GM21723 (cell line): Measurements from ENCODE around the gene ATF1.
A peak's percentile ranks its signal among the peaks of the same experiment; 100 is the strongest.

Source experiments
- ATAC-seq: cut with Tn5 transposase; IDR thresholded peaks from one replicate; pipeline ENCODE4 v1.9.1; 2021; ENCODE audit warnings: mild to moderate bottlenecking, moderate library complexity; ENCODE audit not compliant: unreplicated experiment

ATF1 gene

GRCh38 chr12:50763639-50764285, at the start of gene ATF1:
ATF1 (plus strand) TSS chr12:50764101; CDS start chr12:50780146, 16,045 bp downstream.
- peak; percentile 76 for ATAC-seq

- no peak for ATAC-seq
Observed at GRCh38 chr12:50715174-50715573, 48.7 kb upstream of the ATF1 start.

- ATAC-seq: no peak
Observed at GRCh38 chr12:50718760-50719159, 45.1 kb upstream of the ATF1 start.

- no peak for ATAC-seq
Observed at GRCh38 chr12:50720085-50720484, 43.8 kb upstream of the ATF1 start.

GRCh38 chr12:50720501-50720900, 43.4 kb upstream of the ATF1 start:
- no peak for ATAC-seq

GRCh38 chr12:50723865-50724264, 40.0 kb upstream of the ATF1 start:
- no peak for ATAC-seq

- no peak for ATAC-seq
Observed at GRCh38 chr12:50725011-50725942, 38.6 kb upstream of the ATF1 start.

GRCh38 chr12:50727466-50727865, 36.4 kb upstream of the ATF1 start:
- ATAC-seq: no peak

GRCh38 chr12:50728417-50728816, 35.5 kb upstream of the ATF1 start:
- no peak for ATAC-seq

- ATAC-seq: no peak
Observed at GRCh38 chr12:50728841-50729240, 35.1 kb upstream of the ATF1 start.

GRCh38 chr12:50732591-50732990, 31.3 kb upstream of the ATF1 start:
- no peak for ATAC-seq

- ATAC-seq: no peak
Observed at GRCh38 chr12:50733706-50734105, 30.2 kb upstream of the ATF1 start.

- no peak for ATAC-seq
Observed at GRCh38 chr12:50734409-50735263, 29.3 kb upstream of the ATF1 start.

- no peak for ATAC-seq
Observed at GRCh38 chr12:50739611-50740010, 24.3 kb upstream of the ATF1 start.

GRCh38 chr12:50740307-50740706, 23.6 kb upstream of the ATF1 start:
- no peak for ATAC-seq

- no peak for ATAC-seq
Observed at GRCh38 chr12:50742776-50743175, 21.1 kb upstream of the ATF1 start.

GRCh38 chr12:50745861-50746260, 18.0 kb upstream of the ATF1 start:
- ATAC-seq: no peak

- ATAC-seq: no peak
Observed at GRCh38 chr12:50746431-50746830, 17.5 kb upstream of the ATF1 start.

- no peak for ATAC-seq
Observed at GRCh38 chr12:50747817-50748216, 16.1 kb upstream of the ATF1 start.

- no peak for ATAC-seq
Observed at GRCh38 chr12:50749459-50749882, 14.4 kb upstream of the ATF1 start.

- no peak for ATAC-seq
Observed at GRCh38 chr12:50750366-50750765, 13.5 kb upstream of the ATF1 start.
